Measurements from ENCODE around the gene STBD1. TPM values are rescaled to one million over a fixed set of nuclear protein-coding genes. Genes with fewer than 3 reads are reported as not detected.

The STBD1 gene
- total RNA-seq (1 to 10 TPM; 1.5 to 6.3 (median 3.6) TPM), polyA plus RNA-seq (1 to 10 TPM; 1.0 to 4.3 (median 2.6) TPM)
- long read RNA-seq, donor 1, partial matches to known transcripts = 0 of 3 reads
- long read RNA-seq, donor 1, other reads (novel, unspliced or antisense) = 0 of 3 reads
- long read RNA-seq, donor 2, partial matches to known transcripts = 0 of 4 reads
- long read RNA-seq, donor 2, other reads (novel, unspliced or antisense) = 0 of 4 reads
- long read RNA-seq, donor 3, partial matches to known transcripts = 0 of 2 reads
- long read RNA-seq, donor 3, other reads (novel, unspliced or antisense) = 0 of 2 reads
- long read RNA-seq, donor 4, transcript STBD1-201 (2 exons, 3,420 nt) = major isoform, 9 of 11 reads
- long read RNA-seq, donor 4, partial matches to known transcripts = 1 of 11 reads
- long read RNA-seq, donor 4, other reads (novel, unspliced or antisense) = 1 of 11 reads
- long read RNA-seq, donor 5, transcript STBD1-201 (2 exons, 3,420 nt) = major isoform, 47 of 48 reads
- long read RNA-seq, donor 5, partial matches to known transcripts = 0 of 48 reads
- long read RNA-seq, donor 5, other reads (novel, unspliced or antisense) = 1 of 48 reads
- long read RNA-seq, donor 6, partial matches to known transcripts = 0 of 1 reads
- long read RNA-seq, donor 6, other reads (novel, unspliced or antisense) = 0 of 1 reads
- long read RNA-seq, donor 7, transcript STBD1-201 (2 exons, 3,420 nt) = major isoform, 5 of 5 reads
- long read RNA-seq, donor 7, partial matches to known transcripts = 0 of 5 reads
- long read RNA-seq, donor 7, other reads (novel, unspliced or antisense) = 0 of 5 reads
- long read RNA-seq, donor 8, transcript STBD1-201 (2 exons, 3,420 nt) = major isoform, 10 of 10 reads
- long read RNA-seq, donor 8, partial matches to known transcripts = 0 of 10 reads
- long read RNA-seq, donor 8, other reads (novel, unspliced or antisense) = 0 of 10 reads
- long read RNA-seq, donor 9, transcript STBD1-201 (2 exons, 3,420 nt) = major isoform, 6 of 6 reads
- long read RNA-seq, donor 9, partial matches to known transcripts = 0 of 6 reads
- long read RNA-seq, donor 9, other reads (novel, unspliced or antisense) = 0 of 6 reads
- long read RNA-seq, donor 10, partial matches to known transcripts = 0 of 4 reads
- long read RNA-seq, donor 10, other reads (novel, unspliced or antisense) = 0 of 4 reads

DNA sequence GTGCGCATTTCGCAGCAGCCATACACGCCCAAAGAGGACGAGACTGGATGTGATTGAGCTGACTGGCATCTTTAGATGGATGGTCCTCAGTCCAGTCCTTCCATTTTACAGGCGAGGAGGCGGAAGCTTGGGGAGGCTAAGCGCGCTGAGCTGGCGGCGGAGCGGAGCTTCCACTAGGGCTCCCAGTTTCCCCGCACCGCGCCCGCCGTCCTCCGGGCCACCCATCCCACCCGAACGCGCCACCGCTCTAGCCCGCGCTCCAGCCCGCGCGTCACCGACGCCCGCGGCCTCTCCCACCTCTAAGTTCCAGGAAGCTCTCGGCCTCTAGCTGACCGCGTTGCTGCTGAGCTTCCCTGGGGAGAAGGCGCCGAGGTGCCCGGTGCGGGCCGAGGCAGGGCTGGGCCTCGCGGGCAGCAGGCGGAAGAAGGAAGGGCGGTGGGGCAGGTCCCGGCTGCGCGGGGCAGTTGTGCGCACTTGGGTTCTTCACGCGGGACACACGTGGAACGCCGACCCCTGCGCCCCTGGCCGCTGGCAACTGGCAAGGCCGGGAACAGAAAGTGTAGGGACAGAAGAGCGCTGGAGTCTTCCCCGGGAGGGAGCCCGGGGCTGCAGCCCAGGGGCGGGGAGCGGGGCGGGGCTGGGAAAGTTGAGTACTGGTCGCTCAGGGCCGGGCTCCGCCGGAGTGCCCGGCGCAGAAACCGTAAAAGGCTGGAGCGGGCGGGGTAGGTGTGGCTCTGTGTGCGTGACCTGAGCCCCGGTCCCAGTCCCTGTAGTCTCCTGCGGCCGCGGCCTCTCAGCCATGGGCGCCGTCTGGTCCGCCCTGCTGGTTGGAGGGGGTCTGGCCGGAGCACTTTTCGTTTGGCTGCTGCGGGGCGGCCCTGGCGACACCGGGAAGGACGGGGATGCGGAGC is at the start of gene STBD1:
Gene STBD1, plus strand, starts transcription at position 763 of the 911 bp plus-strand sequence. Its CDS starts 37 bp downstream, at position 800.
- TF ChIP-seq POLR2A (IDR thresholded peaks at IDR 0.05) = peak in 1 of 2 donors; percentile 63
- TF ChIP-seq CTCF (IDR thresholded peaks at IDR 0.05) = peak in 3 of 6 experiments; percentile 5 to 18 (median 5)
- H3K9me3 ChIP-seq (replicated peaks in 1 of 3) = no peaks in the 10 kb centered on the region
- no peaks in the 10 kb centered on the region for H3K27me3 ChIP-seq
- peak within 1 kb of the TSS; percentile 57 to 90 (median 84) for H3K27ac ChIP-seq
- H3K36me3 ChIP-seq (replicated peaks in 1 of 2) = no peaks in the 10 kb centered on the region
- DNase-seq = peak; percentile 76 to 90 (median 78)
- 0 to 3% (median 0%) methylated on average over 22 to 85 of the region's 85 CpGs for WGBS, 4 donors
- intact Hi-C loops (cut with DNase I) = loop anchor here (10.0 kb wide), 2 partner anchors 111 to 121 kb away; no protein-coding TSS in a partner anchor
- H3K4me3 ChIP-seq = peak within 1 kb of the TSS; percentile 62 to 87 (median 74)
- peaks cover 4 to 28% of the 10 kb centered on the region in 2 donors for H3K4me1 ChIP-seq (replicated peaks in 1 of 2)

GRCh38 chr4:76256968-76257367 is 49.6 kb upstream of the STBD1 start:
- Histone ChIP-seq H3K27ac (no peak overlapping the region), H3K4me3 (no peak overlapping the region), H3K4me1 (replicated peaks in 1 of 2) (no peaks in the 10 kb centered on the region), H3K36me3 (replicated peaks in 1 of 2) (no peaks in the 10 kb centered on the region), H3K27me3 (no peaks in the 10 kb centered on the region), H3K9me3 (replicated peaks in 1 of 3) (no peaks in the 10 kb centered on the region)
- TF ChIP-seq POLR2A (IDR thresholded peaks at IDR 0.05) (no peak), CTCF (IDR thresholded peaks at IDR 0.05) (no peak)
- DNase-seq = no peak
- 81 to 94% (median 85%) methylated on average over 1 of the region's 1 CpG for WGBS, 4 donors
- intact Hi-C loops (cut with DNase I) = loop anchor here (10.0 kb wide), 2 partner anchors 72 to 118 kb away; no protein-coding TSS in a partner anchor

GRCh38 chr4:76257824-76258223 is 48.7 kb upstream of the STBD1 start:
- WGBS, 4 donors = 90 to 100% (median 96%) methylated on average over 3 of the region's 3 CpGs

More at GRCh38 chr4:76257824-76258223, 48.7 kb upstream of the STBD1 start:
- H3K9me3 ChIP-seq (replicated peaks in 1 of 3) = no peaks in the 10 kb centered on the region
- DNase-seq = no peak
- H3K4me3 ChIP-seq = no peak overlapping the region
- H3K36me3 ChIP-seq (replicated peaks in 1 of 2) = no peaks in the 10 kb centered on the region
- TF ChIP-seq CTCF (IDR thresholded peaks at IDR 0.05) (no peak), POLR2A (IDR thresholded peaks at IDR 0.05) (no peak)
- H3K27me3 ChIP-seq = no peaks in the 10 kb centered on the region
- H3K4me1 ChIP-seq (replicated peaks in 1 of 2) = no peaks in the 10 kb centered on the region
- H3K27ac ChIP-seq = no peak overlapping the region
- intact Hi-C loops (cut with DNase I) = loop anchor here (10.0 kb wide), 2 partner anchors 73 to 117 kb away; no protein-coding TSS in a partner anchor
